HL-60/S4 (cell line): Measurements from ENCODE around the gene PACC1.

ENCODE experiments used
- in situ Hi-C: fragments of 300-500 bp; cut with MboI; formaldehyde crosslinking; loops from 2 replicates; pipeline ENCODE4 v1.14.3; 2022; ENCODE audit warnings: low sequenced_read_pairs

PACC1 gene

GRCh38 chr1:212442408-212442807 lies 27.7 kb upstream of the PACC1 start:
- in situ Hi-C loops, result no loop called here

DNA sequence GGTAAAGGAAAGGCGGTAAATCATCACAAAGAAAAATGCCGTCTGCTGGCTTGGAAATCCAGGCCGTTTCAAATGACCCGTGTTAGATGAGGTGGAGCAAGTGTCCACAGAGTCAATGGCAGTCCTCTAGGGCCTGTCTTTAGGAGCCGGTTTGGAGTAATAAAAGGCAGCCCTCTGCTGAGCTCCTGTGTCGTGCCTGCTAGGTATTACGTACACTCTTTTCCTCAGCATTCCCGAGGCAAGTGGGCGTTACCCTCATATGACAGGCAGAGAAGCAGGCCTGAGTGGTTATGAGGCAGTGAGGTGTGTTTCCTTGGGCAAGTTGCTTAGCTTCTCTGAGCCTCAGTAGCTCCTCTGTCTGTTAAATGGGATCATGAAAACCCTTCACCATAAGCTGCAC lies 25.7 kb upstream of the PACC1 start:
- in situ Hi-C loops, result no loop called here

DNA sequence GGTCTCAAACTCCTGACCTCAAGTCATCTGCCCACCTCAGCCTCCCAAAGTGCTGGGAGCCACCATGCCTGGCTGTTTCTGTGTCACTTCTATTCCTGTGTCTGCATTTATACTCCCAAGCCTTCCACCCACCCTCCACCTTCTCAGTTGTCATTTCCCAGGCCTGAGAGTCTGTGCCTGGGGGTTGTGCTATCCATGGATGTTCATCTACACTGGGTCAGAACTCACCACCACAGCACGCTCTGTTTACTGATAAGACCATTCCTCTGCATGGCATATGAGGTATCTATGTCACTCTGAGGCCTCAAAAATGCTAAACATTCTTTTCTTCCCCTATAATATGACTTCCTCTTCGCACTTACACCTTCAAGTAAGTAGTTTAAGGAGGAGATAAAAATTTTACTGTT lies 24.1 kb upstream of the PACC1 start:
- in situ Hi-C loops, result no loop called here

GRCh38 chr1:212437179-212437798 lies 22.6 kb upstream of the PACC1 start:
- in situ Hi-C loops, result no loop called here

- in situ Hi-C loops, result no loop called here
Measured at GRCh38 chr1:212434992-212435391, 20.3 kb upstream of the PACC1 start.

- in situ Hi-C loops, result no loop called here
Measured at GRCh38 chr1:212433577-212434462, 19.1 kb upstream of the PACC1 start.

DNA sequence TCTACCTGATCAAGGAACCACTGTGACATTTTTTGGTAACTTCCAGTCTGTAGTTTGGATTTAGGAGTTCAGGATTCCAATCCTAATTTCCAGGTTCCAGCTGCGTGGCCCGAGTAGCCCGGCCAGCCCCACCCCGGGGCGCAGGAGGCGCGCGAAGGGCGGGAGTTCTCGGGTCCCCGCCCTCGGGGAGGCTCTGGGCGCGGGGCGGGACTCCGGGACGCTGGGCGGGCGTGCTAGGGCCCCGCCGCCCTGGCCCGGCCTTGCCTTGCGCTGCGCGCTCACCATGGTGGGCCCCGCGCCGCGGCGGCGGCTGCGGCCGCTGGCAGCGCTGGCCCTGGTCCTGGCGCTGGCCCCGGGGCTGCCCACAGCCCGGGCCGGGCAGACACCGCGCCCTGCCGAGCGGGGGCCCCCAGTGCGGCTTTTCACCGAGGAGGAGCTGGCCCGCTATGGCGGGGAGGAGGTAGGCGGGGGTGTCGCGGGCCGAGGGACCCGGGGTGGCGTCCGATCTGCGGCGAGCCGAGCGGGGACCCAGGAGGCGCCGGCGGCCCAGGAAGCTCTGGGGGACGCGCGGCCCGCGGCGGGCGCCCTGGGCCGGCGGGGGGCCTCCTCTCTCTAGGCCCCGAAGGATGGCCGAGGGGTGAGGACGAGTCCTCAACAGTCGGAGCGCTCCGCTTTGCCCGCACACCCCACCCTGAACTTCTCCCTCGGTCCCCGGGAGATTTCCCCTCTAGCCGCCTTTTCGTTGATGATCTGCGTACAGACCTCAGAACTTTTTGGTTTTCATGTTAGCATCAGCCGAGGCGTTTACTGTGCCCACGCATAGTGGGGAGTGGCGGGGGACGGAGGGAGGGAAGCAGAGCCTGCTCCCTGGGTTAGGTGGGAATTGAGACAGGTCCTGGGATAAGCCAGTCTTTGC lies 18.2 kb upstream of the PACC1 start, which contains the start of gene NENF:
TSS of gene NENF (plus strand) at position 260 of the 916 bp plus-strand sequence. CDS start at position 284, 24 bp downstream.
- in situ Hi-C loops, result no loop called here

- in situ Hi-C loops, result no loop called here
Measured at GRCh38 chr1:212432272-212432660, 17.6 kb upstream of the PACC1 start.

DNA sequence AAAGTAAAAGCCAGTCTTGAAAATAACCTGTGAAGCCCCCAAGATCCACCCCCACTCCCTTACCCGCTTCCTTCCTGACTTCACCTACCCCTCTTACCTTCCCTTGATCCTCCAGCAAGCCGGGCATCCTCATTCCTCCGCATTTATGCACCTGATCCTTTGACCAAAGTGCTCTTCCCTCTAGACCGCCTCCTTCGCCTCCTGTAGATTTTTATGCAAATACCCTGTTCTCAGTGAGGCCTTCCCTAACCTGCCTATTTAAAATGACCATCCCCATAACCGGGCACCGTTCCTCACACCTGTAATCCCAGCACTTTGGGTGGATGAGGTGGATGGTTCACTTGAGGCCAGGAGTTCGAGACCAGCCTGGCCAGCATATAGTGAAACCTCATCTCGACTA lies 17.0 kb upstream of the PACC1 start:
- in situ Hi-C loops, result no loop called here

GRCh38 chr1:212430955-212431394 lies 16.3 kb upstream of the PACC1 start:
- in situ Hi-C loops, result no loop called here

DNA sequence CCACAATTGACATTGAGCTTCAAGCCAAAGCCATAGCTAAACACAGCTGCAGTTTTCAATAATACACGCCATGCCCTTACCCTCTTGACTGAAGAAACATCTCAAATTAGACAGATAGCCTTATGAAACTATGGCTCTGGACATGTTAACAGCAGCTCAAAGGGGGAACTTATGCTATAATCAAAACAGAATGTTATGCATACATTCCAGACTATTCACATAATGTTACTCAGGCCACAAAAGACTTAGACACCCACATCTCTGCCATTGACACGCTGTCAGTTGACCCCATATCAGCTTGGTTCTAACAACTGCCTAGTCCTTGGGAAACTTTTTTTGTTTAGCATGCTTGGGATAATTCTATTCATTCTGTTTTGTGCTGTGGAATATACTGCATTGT lies 15.7 kb upstream of the PACC1 start:
- in situ Hi-C loops, result no loop called here

DNA sequence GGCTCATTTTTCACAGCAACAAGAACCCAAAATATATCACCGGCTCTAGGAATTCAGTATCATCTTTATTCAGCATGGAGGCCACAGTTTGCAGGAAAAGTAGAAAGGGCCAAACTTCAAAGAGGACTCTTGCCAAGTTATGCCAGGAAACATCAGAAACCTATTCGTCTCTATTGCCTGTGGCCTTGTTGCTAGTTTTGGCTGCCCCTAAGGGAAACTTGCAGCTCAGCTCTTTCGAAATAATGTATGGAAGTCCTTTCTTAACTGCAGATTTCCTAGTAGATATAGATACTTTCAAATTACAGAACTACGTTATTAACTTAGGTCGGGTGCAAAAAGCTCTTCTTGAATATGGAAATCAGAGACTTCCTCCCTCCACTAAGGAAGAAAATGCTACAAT lies 13.8 kb upstream of the PACC1 start:
- in situ Hi-C loops, result no loop called here

- in situ Hi-C loops, result no loop called here
Measured at GRCh38 chr1:212423879-212424278, 9.2 kb upstream of the PACC1 start.

DNA sequence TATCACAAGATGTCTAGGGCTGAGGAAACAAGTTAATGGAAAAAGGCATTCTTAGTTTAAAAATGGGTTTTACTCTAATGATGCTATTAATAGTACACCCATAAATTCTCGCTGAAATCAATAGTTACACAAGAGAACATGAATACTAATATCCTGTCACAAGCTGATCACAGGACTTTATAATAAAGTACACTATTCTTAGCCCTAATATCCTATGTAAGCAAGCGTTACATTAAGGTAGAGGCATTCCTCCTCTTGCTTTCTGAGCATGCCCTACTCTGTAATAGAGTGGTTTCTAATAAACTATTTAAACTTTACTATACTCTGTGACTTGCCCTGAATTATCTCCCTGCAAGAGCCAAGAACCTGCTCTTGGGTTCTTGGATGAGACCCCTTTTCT lies 6.5 kb upstream of the PACC1 start:
- in situ Hi-C loops, result no loop called here

GRCh38 chr1:212415107-212415841 lies 588 bp upstream of the PACC1 start:
- in situ Hi-C loops, result no loop called here

DNA sequence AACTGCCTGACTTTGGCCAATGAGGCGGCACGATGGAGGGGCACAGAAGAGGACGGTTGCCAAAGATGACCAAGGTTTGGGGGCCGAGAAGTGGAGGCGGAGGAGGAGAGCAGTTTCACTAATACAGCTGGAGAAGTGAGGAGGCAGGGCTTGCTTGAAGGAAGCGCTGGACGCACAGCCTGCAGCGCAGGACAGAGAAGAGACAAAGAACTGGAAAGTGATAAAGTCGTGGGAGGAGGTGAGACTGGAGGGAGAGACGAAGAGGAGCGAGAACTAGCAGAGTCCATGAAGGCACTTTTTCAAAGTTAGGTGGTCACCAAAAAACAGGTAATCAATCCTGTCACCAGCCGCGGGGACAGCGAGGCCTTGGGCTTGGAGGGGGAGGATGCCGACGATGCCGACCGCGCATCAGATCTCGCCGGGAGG lies 771 bp downstream of the PACC1 start:
- in situ Hi-C loops, result no loop called here

GRCh38 chr1:212412374-212412773 lies 2.3 kb downstream of the PACC1 start:
- in situ Hi-C loops, result no loop called here

- in situ Hi-C loops, result no loop called here
Measured at GRCh38 chr1:212410231-212410820, 4.4 kb downstream of the PACC1 start.

- in situ Hi-C loops, result no loop called here
Measured at GRCh38 chr1:212402666-212403321, 11.9 kb downstream of the PACC1 start.
